RWPE2 (cell line): Measurements from ENCODE around the gene GALK2.
"Not testable (repeated sequence)": the region's sequence is repeated elsewhere in the genome, so short reads cannot be mapped to it uniquely, and the experiment has no call there.

Source experiments
- ATAC-seq: fragments of 200-7000 bp; cut with Tn5 transposase; 3 replicates; pipeline ENCODE4 v1.9.1; 2021; ENCODE audit warnings: low read depth
- DNase-seq: peaks from one replicate; pipeline ENCODE4 v3.0.0-alpha.2; 2020; ENCODE audit warnings: low spot score
- H3K27ac ChIP-seq: fragments of 450-650 bp; 2 replicates; pipeline ENCODE4 v1.5.1; 2017; ENCODE audit warnings: mild to moderate bottlenecking; ENCODE audit not compliant: poor library complexity, severe bottlenecking
- H3K27me3 ChIP-seq: fragments of 250-450 bp; sonication (Bioruptor Pico); 2 replicates; pipeline ENCODE4 v1.5.1; 2021; ENCODE audit warnings: mild to moderate bottlenecking, moderate library complexity; ENCODE audit not compliant: insufficient read depth, poor library complexity, severe bottlenecking
- H3K36me3 ChIP-seq: fragments of 250-450 bp; sonication (Bioruptor Pico); 2 replicates; pipeline ENCODE4 v1.5.1; 2020; ENCODE audit warnings: low read depth, mild to moderate bottlenecking, moderate library complexity
- H3K4me1 ChIP-seq: fragments of 250-450 bp; sonication (Bioruptor Pico); 2 replicates; pipeline ENCODE4 v1.5.1; 2021; ENCODE audit warnings: mild to moderate bottlenecking, moderate library complexity; ENCODE audit not compliant: insufficient read depth, poor library complexity, severe bottlenecking
- H3K4me3 ChIP-seq: fragments of 250-450 bp; sonication (Bioruptor Pico); 2 replicates; pipeline ENCODE4 v1.5.1; 2021; ENCODE audit warnings: mild to moderate bottlenecking, moderate library complexity; ENCODE audit not compliant: severe bottlenecking
- H3K9me3 ChIP-seq: fragments of 250-450 bp; sonication (Bioruptor Pico); 2 replicates; pipeline ENCODE4 v1.5.1; 2021; ENCODE audit warnings: mild to moderate bottlenecking, moderate library complexity; ENCODE audit not compliant: severe bottlenecking
- TF ChIP-seq, protein P1 (sequence below): fragments of 450-650 bp; IDR thresholded peaks from one replicate; pipeline ENCODE4 v1.5.1; 2017; ENCODE audit warnings: mild to moderate bottlenecking, moderate library complexity; ENCODE audit not compliant: poor library complexity, severe bottlenecking

The GALK2 gene

DNA sequence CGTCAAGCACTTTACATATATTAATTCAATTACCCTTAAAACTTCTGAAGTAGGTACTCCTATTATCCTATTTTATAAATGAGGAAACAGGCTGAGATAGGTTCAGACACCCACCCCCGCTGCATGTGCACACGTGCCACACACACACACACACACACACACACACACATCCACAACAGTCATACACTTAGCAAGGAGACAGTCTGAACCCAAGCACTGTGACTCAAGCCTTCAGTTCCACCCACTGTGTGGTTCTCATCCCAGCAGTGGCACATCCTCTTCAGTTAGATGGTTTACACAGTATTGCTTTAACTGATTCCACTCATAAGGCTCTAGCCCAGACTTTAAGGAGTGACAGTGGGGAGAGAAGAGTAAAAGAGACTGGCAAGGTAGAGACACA lies 161.9 kb downstream of the GALK2 start:
- no peak overlapping the region for H3K27ac ChIP-seq
- no peak overlapping the region for H3K4me3 ChIP-seq
- no peaks in the 10 kb centered on the region for H3K27me3 ChIP-seq
- ATAC-seq, result no peak
- H3K36me3 ChIP-seq, result peaks cover 9% of the 10 kb centered on the region
- no peaks in the 10 kb centered on the region for H3K4me1 ChIP-seq
- no peak for DNase-seq
- TF ChIP-seq, protein P1, sequence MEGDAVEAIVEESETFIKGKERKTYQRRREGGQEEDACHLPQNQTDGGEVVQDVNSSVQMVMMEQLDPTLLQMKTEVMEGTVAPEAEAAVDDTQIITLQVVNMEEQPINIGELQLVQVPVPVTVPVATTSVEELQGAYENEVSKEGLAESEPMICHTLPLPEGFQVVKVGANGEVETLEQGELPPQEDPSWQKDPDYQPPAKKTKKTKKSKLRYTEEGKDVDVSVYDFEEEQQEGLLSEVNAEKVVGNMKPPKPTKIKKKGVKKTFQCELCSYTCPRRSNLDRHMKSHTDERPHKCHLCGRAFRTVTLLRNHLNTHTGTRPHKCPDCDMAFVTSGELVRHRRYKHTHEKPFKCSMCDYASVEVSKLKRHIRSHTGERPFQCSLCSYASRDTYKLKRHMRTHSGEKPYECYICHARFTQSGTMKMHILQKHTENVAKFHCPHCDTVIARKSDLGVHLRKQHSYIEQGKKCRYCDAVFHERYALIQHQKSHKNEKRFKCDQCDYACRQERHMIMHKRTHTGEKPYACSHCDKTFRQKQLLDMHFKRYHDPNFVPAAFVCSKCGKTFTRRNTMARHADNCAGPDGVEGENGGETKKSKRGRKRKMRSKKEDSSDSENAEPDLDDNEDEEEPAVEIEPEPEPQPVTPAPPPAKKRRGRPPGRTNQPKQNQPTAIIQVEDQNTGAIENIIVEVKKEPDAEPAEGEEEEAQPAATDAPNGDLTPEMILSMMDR, result no peak
- H3K9me3 ChIP-seq, result no peaks in the 10 kb centered on the region

DNA sequence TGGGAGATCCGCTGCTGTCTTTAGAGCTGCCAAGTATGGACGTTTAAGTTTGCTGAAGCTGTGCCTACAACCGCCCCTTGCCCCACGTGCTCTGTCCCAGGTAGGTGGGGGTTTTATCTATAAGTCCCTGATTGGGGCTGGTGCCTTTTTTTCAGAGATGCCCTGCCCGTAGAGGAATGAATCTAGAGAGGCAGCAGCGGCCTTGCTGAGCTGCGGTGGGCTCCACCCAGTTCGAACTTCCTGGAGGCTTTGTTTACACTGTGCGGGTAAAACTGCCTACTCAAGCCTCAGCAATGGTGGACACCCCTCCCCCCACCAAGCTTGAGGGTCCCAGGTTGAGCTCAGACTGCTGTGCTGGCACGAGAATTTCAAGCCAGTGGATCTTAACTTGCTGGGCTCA lies 169.6 kb downstream of the GALK2 start:
- DNase-seq, result no peak
- H3K27me3 ChIP-seq, result no peaks in the 10 kb centered on the region
- H3K9me3 ChIP-seq, result no peaks in the 10 kb centered on the region
- H3K4me1 ChIP-seq, result no peaks in the 10 kb centered on the region
- TF ChIP-seq, protein P1, result no peak
- no peak overlapping the region for H3K27ac ChIP-seq
- H3K4me3 ChIP-seq, result no peak overlapping the region
- no peaks in the 10 kb centered on the region; the same call in 1 of the 2 replicates for H3K36me3 ChIP-seq
- ATAC-seq, result no peak

DNA sequence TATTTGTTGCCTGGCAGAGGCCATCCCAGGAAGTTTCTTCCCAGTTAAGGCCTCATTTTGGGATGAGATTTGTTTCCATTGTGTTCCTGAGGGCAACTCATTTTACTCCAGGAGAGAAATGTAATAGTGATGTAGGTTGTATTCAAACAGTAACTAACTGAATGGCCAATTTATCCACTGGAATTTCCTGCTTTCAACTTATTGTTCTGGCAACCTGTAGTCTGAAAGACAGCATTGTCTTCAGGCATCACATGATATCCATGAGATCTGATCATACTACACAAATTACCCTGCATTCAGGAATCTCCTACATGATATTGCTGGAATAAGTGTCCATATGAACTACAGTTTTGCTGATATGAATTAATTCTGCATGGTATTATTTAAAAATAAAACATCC lies 173.5 kb downstream of the GALK2 start:
- no peaks in the 10 kb centered on the region for H3K4me1 ChIP-seq
- no peaks in the 10 kb centered on the region for H3K27me3 ChIP-seq
- ATAC-seq (no peak), DNase-seq (no peak)
- H3K4me3 ChIP-seq, result no peak overlapping the region
- no peaks in the 10 kb centered on the region; the same call in 1 of the 2 replicates for H3K36me3 ChIP-seq
- no peak overlapping the region for H3K27ac ChIP-seq
- H3K9me3 ChIP-seq, result no peaks in the 10 kb centered on the region
- TF ChIP-seq, protein P1, result no peak

DNA sequence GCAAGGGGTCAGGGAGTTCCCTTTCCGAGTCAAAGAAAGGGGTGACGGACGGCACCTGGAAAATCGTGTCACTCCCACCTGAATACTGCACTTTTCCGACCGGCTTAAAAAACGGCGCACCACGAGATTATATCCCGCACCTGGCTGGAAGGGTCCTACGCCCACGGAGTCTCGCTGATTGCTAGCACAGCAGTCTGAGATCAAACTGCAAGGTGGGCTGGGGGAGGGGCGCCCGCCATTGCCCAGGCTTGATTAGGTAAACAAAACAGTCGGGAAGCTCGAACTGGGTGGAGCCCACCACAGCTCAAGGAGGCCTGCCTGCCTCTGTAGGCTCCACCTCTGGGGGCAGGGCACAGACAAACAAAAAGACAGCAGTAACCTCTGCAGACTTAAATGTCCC lies 184.4 kb downstream of the GALK2 start:
- H3K36me3 ChIP-seq, DNase-seq, H3K4me1 ChIP-seq, H3K27ac ChIP-seq, ATAC-seq, H3K9me3 ChIP-seq, H3K4me3 ChIP-seq, H3K27me3 ChIP-seq: not testable (repeated sequence)

DNA sequence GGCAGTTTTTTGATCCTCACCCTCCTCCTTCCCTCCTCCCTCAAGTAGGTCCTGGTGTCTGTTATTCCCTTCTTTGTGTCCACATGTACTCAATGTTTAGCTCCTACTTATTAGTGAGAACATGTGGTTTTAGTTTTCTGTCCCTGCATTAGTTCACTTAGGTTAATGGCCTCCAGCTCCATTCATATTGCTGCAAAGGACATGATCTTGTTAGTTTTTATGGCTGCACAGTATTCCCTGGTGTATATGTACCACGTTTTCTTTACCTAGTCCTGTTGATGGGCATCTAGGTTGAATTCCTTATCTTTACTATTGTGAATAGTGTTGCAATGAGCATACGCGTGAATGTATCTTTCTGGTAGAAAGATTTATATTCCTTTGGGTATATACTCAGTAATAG lies 191.3 kb downstream of the GALK2 start:
- DNase-seq (no peak), ATAC-seq (no peak; the same call in 2 of the 3 replicates)
- TF ChIP-seq, protein P1, result no peak

More for the DNA sequence above, 191.3 kb downstream of the GALK2 start:
- Histone ChIP-seq H3K4me3 (no peak overlapping the region), H3K36me3 (no peaks in the 10 kb centered on the region), H3K27ac (no peak overlapping the region), H3K27me3 (no peaks in the 10 kb centered on the region), H3K9me3 (no peaks in the 10 kb centered on the region), H3K4me1 (no peaks in the 10 kb centered on the region)
